ENCODE results near the gene RHEB. TPM values are rescaled to one million over a fixed set of nuclear protein-coding genes. Genes with fewer than 3 reads are reported as not detected.

RHEB gene
- total RNA-seq, 1 donor from 2014 or later = 143 TPM

DNA sequence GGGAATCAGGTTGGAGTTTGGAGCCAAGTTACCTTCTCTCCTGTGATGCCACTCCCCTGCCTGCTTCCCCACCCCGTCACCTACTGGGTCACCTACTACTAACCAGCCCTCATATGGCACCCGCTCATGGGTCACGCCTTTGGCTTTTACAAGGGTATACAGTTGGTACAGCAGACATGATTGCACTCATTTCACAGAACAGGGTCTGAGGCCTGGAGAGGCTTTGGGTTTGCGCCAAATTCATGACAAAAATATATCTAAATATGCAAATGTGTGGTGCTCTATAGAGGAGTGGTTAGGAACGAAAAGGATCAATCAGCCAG, 90.5 kb downstream of the RHEB start:
- Histone ChIP-seq H4K20me1 (ENCODE audit: insufficient read depth, low read length) (no peaks in the 10 kb centered on the region), H3K4me3 (ENCODE audit: insufficient read depth, low read depth, low read length) (no peak overlapping the region), H3K9ac (ENCODE audit: low read length) (peak overlapping the region; percentile 28), H3K9me3 (ENCODE audit: insufficient read depth, low read depth, low read length) (no peaks in the 10 kb centered on the region), H3K79me2 (ENCODE audit: insufficient read depth, low read length) (no peaks in the 10 kb centered on the region), H2AFZ (ENCODE audit: low read depth, low read length) (no peak overlapping the region), H3K4me1 (ENCODE audit: insufficient read depth, low read length) (peaks cover 39% of the 10 kb centered on the region), H3K27ac (ENCODE audit: low read depth, low read length) (peak overlapping the region; percentile 32), H3K27me3 (ENCODE audit: insufficient read depth, low read length) (no peaks in the 10 kb centered on the region), H3K36me3 (ENCODE audit: insufficient read depth, low read length) (no peaks in the 10 kb centered on the region), H3K4me2 (ENCODE audit: low read length) (no peak overlapping the region)
- Mint-ChIP-seq H3K4me3 (ENCODE audit: unreplicated experiment) (no peak overlapping the region), H3K4me1 (ENCODE audit: low read depth, unreplicated experiment) (peaks cover 28% of the 10 kb centered on the region), H3K27ac (ENCODE audit: unreplicated experiment) (no peak overlapping the region), H3K9me3 (ENCODE audit: unreplicated experiment) (no peaks in the 10 kb centered on the region), H3K27me3 (ENCODE audit: low read depth, unreplicated experiment) (peaks cover 18% of the 10 kb centered on the region), H3K36me3 (ENCODE audit: low read depth, unreplicated experiment) (peaks cover 1% of the 10 kb centered on the region)
- FAIRE-seq (no peak), DNase-seq (ENCODE audit: low read depth) (no peak)
- TF ChIP-seq, protein P1, sequence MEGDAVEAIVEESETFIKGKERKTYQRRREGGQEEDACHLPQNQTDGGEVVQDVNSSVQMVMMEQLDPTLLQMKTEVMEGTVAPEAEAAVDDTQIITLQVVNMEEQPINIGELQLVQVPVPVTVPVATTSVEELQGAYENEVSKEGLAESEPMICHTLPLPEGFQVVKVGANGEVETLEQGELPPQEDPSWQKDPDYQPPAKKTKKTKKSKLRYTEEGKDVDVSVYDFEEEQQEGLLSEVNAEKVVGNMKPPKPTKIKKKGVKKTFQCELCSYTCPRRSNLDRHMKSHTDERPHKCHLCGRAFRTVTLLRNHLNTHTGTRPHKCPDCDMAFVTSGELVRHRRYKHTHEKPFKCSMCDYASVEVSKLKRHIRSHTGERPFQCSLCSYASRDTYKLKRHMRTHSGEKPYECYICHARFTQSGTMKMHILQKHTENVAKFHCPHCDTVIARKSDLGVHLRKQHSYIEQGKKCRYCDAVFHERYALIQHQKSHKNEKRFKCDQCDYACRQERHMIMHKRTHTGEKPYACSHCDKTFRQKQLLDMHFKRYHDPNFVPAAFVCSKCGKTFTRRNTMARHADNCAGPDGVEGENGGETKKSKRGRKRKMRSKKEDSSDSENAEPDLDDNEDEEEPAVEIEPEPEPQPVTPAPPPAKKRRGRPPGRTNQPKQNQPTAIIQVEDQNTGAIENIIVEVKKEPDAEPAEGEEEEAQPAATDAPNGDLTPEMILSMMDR (IDR thresholded peaks at IDR 0.05; ENCODE audit: insufficient read depth, low read depth, low read length) = no peak
- no peak for TF ChIP-seq EZH2 (IDR thresholded peaks at IDR 0.05; ENCODE audit: insufficient read depth, low read length)

DNA sequence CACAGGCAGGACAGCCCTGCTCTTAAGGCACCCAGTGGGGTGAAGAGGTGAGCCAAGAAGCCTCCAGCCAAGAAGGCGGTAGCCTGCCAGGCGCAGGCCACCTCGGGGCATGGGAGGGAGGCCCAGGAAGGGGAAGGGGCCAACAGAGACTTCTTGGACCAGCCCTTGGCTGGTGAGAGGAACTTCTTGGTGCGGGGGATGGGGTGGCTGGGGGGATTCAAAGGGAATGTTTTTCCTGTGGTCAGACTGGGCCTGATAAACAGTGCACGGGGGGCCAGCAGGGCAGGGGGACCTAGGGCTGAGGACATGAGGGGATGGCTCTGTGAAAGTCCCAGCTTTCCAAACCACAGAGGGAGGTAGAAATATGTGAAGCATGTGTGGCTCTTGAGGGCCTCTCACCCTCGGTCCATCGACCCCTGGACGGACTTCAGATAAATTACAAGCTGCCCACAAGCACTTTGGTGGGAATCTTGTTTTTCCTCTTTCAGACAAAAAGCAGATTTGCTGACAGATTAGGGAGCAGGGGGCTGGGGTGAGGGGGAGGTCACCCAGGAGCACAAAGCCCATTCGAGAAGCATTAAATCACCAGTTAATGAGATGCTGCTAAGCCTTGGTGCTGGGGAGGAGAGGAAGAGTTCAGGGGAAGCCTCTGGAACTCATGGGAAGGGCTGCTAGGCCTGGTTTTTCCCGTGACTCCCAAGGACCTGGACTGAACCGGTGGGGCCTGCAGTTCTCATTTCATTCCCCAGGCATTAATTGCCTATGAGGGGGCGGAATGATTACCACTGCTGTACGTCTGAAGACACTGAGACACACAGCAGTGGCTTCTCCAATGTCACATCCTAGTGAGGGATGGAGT, 91.1 kb downstream of the RHEB start:
- Histone ChIP-seq H3K9me3 (ENCODE audit: insufficient read depth, low read depth, low read length) (no peaks in the 10 kb centered on the region), H4K20me1 (ENCODE audit: insufficient read depth, low read length) (no peaks in the 10 kb centered on the region), H3K27me3 (ENCODE audit: insufficient read depth, low read length) (no peaks in the 10 kb centered on the region), H3K4me3 (ENCODE audit: insufficient read depth, low read depth, low read length) (no peak overlapping the region), H3K36me3 (ENCODE audit: insufficient read depth, low read length) (no peaks in the 10 kb centered on the region), H3K4me2 (ENCODE audit: low read length) (peak overlapping the region; percentile 46), H2AFZ (ENCODE audit: low read depth, low read length) (no peak overlapping the region), H3K27ac (ENCODE audit: low read depth, low read length) (peak overlapping the region; percentile 32), H3K79me2 (ENCODE audit: insufficient read depth, low read length) (no peaks in the 10 kb centered on the region), H3K4me1 (ENCODE audit: insufficient read depth, low read length) (peaks cover 39% of the 10 kb centered on the region), H3K9ac (ENCODE audit: low read length) (peak overlapping the region; percentile 28)
- DNase-seq (ENCODE audit: low read depth) (peak; percentile 96), FAIRE-seq (no peak)
- H3K27ac Mint-ChIP-seq (ENCODE audit: unreplicated experiment) = peak overlapping the region; percentile 87
- peaks cover 1% of the 10 kb centered on the region for H3K36me3 Mint-ChIP-seq (ENCODE audit: low read depth, unreplicated experiment)
- H3K4me1 Mint-ChIP-seq (ENCODE audit: low read depth, unreplicated experiment) = peaks cover 28% of the 10 kb centered on the region
- H3K27me3 Mint-ChIP-seq (ENCODE audit: low read depth, unreplicated experiment) = peaks cover 21% of the 10 kb centered on the region
- H3K9me3 Mint-ChIP-seq (ENCODE audit: unreplicated experiment) = no peaks in the 10 kb centered on the region
- H3K4me3 Mint-ChIP-seq (ENCODE audit: unreplicated experiment) = no peak overlapping the region
- TF ChIP-seq, protein P1 (IDR thresholded peaks at IDR 0.05; ENCODE audit: insufficient read depth, low read depth, low read length) = no peak
- no peak for TF ChIP-seq EZH2 (IDR thresholded peaks at IDR 0.05; ENCODE audit: insufficient read depth, low read length)

Data from astrocyte (in vitro differentiated cells and primary cell).